Measurements from ENCODE around the gene ABCA7. TPM values are rescaled to one million over a fixed set of nuclear protein-coding genes. Genes with fewer than 3 reads are reported as not detected.

Gene ABCA7
- total and polyA plus RNA-seq, 2 of the 13 experiments (the other 11 are each of a cell fraction or from before 2014, with no cell fraction given): 4.4 to 32.4 TPM

- TF ChIP-seq NFIB (CRISPR knock-in tag; IDR thresholded peaks at IDR 0.05; ENCODE audit: borderline replicate concordance): no peak
- no peak for TF ChIP-seq SMARCE1 (IDR thresholded peaks at IDR 0.05; ENCODE audit: borderline replicate concordance)
- TF ChIP-seq RAD21 (CRISPR knock-in tag; IDR thresholded peaks at IDR 0.05): no peak
- no peak for TF ChIP-seq ZNF572 (CRISPR knock-in tag; IDR thresholded peaks at IDR 0.05)
- no peak for TF ChIP-seq ZNF773 (CRISPR knock-in tag; IDR thresholded peaks at IDR 0.05; ENCODE audit: borderline replicate concordance)
- TF ChIP-seq SNAPC2 (CRISPR knock-in tag; IDR thresholded peaks at IDR 0.05): 0 out of 2 replicates have a peak, but pooled peaks have one; percentile 28
- no peak for TF ChIP-seq ZNF234 (CRISPR knock-in tag; conservative IDR thresholded peaks at IDR 0.05)
- no peak for TF ChIP-seq MLX (CRISPR knock-in tag; IDR thresholded peaks at IDR 0.05)
- TF ChIP-seq ZBTB7A (CRISPR knock-in tag; IDR thresholded peaks at IDR 0.05): peak; percentile 93
- TF ChIP-seq HMG20A (CRISPR knock-in tag; IDR thresholded peaks at IDR 0.05; ENCODE audit: borderline replicate concordance): no peak; the same call in 1 of the 2 replicates
- peak; percentile 72; the same call in 1 of the 2 replicates for TF ChIP-seq MTA1 (CRISPR knock-in tag; IDR thresholded peaks at IDR 0.05; ENCODE audit: borderline replicate concordance)
- TF ChIP-seq, protein P1, sequence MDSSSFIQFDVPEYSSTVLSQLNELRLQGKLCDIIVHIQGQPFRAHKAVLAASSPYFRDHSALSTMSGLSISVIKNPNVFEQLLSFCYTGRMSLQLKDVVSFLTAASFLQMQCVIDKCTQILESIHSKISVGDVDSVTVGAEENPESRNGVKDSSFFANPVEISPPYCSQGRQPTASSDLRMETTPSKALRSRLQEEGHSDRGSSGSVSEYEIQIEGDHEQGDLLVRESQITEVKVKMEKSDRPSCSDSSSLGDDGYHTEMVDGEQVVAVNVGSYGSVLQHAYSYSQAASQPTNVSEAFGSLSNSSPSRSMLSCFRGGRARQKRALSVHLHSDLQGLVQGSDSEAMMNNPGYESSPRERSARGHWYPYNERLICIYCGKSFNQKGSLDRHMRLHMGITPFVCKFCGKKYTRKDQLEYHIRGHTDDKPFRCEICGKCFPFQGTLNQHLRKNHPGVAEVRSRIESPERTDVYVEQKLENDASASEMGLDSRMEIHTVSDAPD (CRISPR knock-in tag; IDR thresholded peaks at IDR 0.05): no peak; the same call in 1 of the 2 replicates
- TF ChIP-seq SMARCC2 (IDR thresholded peaks at IDR 0.05): no peak
- TF ChIP-seq MEIS2 (CRISPR knock-in tag; IDR thresholded peaks at IDR 0.05): peak; percentile 59; the same call in 1 of the 2 replicates
- TF ChIP-seq YY1 (IDR thresholded peaks at IDR 0.05; ENCODE audit: insufficient read depth, insufficient replicate concordance, low read depth, low read length): peak; percentile 91
- no peak for TF ChIP-seq ZNF567 (CRISPR knock-in tag; IDR thresholded peaks at IDR 0.05; ENCODE audit: borderline replicate concordance)
- TF ChIP-seq ZFP36L2 (CRISPR knock-in tag; IDR thresholded peaks at IDR 0.05): no peak
- no peak for TF ChIP-seq ZNF629 (CRISPR knock-in tag; conservative IDR thresholded peaks at IDR 0.05)
- TF ChIP-seq CSRNP1 (CRISPR knock-in tag; IDR thresholded peaks at IDR 0.05): peak; percentile 97
- TF ChIP-seq ZNF605 (CRISPR knock-in tag; IDR thresholded peaks at IDR 0.05): peak; percentile 87; the same call in 1 of the 2 replicates
- peak; percentile 72; the same call in 1 of the 2 replicates for TF ChIP-seq ZNF343 (CRISPR knock-in tag; IDR thresholded peaks at IDR 0.05)
- TF ChIP-seq TRIM22 (IDR thresholded peaks at IDR 0.05): no peak
- peak; percentile 89 for TF ChIP-seq ZNF563 (CRISPR knock-in tag; IDR thresholded peaks at IDR 0.05)
- TF ChIP-seq, protein P2, sequence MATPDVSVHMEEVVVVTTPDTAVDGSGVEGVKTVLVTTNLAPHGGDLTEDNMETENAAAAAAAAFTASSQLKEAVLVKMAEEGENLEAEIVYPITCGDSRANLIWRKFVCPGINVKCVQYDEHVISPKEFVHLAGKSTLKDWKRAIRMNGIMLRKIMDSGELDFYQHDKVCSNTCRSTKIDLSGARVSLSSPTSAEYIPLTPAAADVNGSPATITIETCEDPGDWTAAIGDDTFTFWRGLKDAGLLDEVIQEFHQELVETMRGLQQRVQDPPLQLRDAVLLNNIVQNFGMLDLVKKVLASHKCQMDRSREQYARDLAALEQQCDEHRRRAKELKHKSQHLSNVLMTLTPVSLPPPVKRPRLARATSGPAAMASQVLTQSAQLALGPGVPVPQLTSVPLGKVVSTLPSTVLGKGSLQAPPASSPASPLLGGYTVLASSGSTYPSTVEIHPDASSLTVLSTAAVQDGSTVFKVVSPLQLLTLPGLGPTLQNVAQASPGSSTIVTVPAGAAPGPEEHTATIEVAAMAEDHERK (CRISPR knock-in tag; IDR thresholded peaks at IDR 0.05; ENCODE audit: low read depth): no peak; the same call in 1 of the 2 replicates
Measured at GRCh38 chr19:1050989-1051788, 11.3 kb downstream of the ABCA7 start (continued).

Data from HepG2 (cell line).